Pulmonary artery endothelial cell (primary cell): ENCODE results near the gene ZNF320. TPM values are rescaled to one million over a fixed set of nuclear protein-coding genes. Genes with fewer than 3 reads are reported as not detected.
A peak's percentile ranks its signal among the peaks of the same experiment; 100 is the strongest.
"Not testable (repeated sequence)": the region's sequence is repeated elsewhere in the genome, so short reads cannot be mapped to it uniquely, and the experiment has no call there.

Source experiments
- DNase-seq: peaks from one replicate; pipeline ENCODE4 v3.0.0-alpha.2; 2011; ENCODE audit warnings: low read depth, low spot score
- total RNA-seq: library from RNA; depleted of rRNA; stranded (reverse); fragments of >200 nt; gene quantifications from 2 replicates; pipeline ENCODE4 v1.2.3, GENCODE V29; 2014

ZNF320 gene
- 7.5 and 9.1 TPM in 2 replicates for total RNA-seq

- DNase-seq, result peak; percentile 77
Measured at GRCh38 chr19:52897138-52897935, at the start of gene ZNF320. Gene ZNF320 (minus strand): TSS chr19:52897635. CDS start chr19:52890255, 7,380 bp downstream.

- no peak for DNase-seq
Measured at GRCh38 chr19:52946322-52947310, 49.2 kb upstream of the ZNF320 start.

- DNase-seq, result no peak
Measured at GRCh38 chr19:52945652-52946321, 48.4 kb upstream of the ZNF320 start.

- not testable (repeated sequence) for DNase-seq
Measured at GRCh38 chr19:52944703-52945493, 47.5 kb upstream of the ZNF320 start.

GRCh38 chr19:52943884-52944643 lies 46.6 kb upstream of the ZNF320 start:
- no peak for DNase-seq

GRCh38 chr19:52943134-52943883 lies 45.9 kb upstream of the ZNF320 start:
- DNase-seq, result no peak

- DNase-seq, result no peak
Measured at GRCh38 chr19:52942386-52943133, 45.1 kb upstream of the ZNF320 start.

- no peak for DNase-seq
Measured at GRCh38 chr19:52941941-52942385, 44.5 kb upstream of the ZNF320 start.

GRCh38 chr19:52941523-52941922 lies 44.1 kb upstream of the ZNF320 start:
- not testable (repeated sequence) for DNase-seq

GRCh38 chr19:52940905-52941304 lies 43.5 kb upstream of the ZNF320 start:
- not testable (repeated sequence) for DNase-seq

GRCh38 chr19:52938761-52939160 lies 41.3 kb upstream of the ZNF320 start:
- DNase-seq, result no peak

GRCh38 chr19:52936954-52937325 lies 39.5 kb upstream of the ZNF320 start:
- DNase-seq, result no peak

- DNase-seq, result no peak
Measured at GRCh38 chr19:52936151-52936953, 38.9 kb upstream of the ZNF320 start.

- no peak for DNase-seq
Measured at GRCh38 chr19:52935434-52935833, 38.0 kb upstream of the ZNF320 start.

GRCh38 chr19:52924641-52925040 lies 27.2 kb upstream of the ZNF320 start:
- DNase-seq, result not testable (repeated sequence)

- DNase-seq, result no peak
Measured at GRCh38 chr19:52923778-52924593, 26.6 kb upstream of the ZNF320 start.
